Measurements from ENCODE around the gene SLC6A1.

GRCh38 chr3:11055496-11055895, 62.9 kb downstream of the SLC6A1 start:
- no peak for TF ChIP-seq ISL1 (CRISPR knock-in tag; IDR thresholded peaks at IDR 0.05)
- no peak for TF ChIP-seq PATZ1 (CRISPR knock-in tag; IDR thresholded peaks at IDR 0.05; ENCODE audit: borderline replicate concordance)
- TF ChIP-seq CSRNP3 (CRISPR knock-in tag; IDR thresholded peaks at IDR 0.05), result no peak
- TF ChIP-seq ZNF70 (CRISPR knock-in tag; IDR thresholded peaks at IDR 0.05), result no peak
- no peak for TF ChIP-seq BACH2 (CRISPR knock-in tag; IDR thresholded peaks at IDR 0.05; ENCODE audit: borderline replicate concordance)
- TF ChIP-seq RARB (CRISPR knock-in tag; IDR thresholded peaks at IDR 0.05), result no peak
- no peak for TF ChIP-seq ESRRG (CRISPR knock-in tag; IDR thresholded peaks at IDR 0.05)
